ENCODE data around the gene C6orf89.
"Not testable (repeated sequence)": the region's sequence is repeated elsewhere in the genome, so short reads cannot be mapped to it uniquely, and the experiment has no call there.

DNA sequence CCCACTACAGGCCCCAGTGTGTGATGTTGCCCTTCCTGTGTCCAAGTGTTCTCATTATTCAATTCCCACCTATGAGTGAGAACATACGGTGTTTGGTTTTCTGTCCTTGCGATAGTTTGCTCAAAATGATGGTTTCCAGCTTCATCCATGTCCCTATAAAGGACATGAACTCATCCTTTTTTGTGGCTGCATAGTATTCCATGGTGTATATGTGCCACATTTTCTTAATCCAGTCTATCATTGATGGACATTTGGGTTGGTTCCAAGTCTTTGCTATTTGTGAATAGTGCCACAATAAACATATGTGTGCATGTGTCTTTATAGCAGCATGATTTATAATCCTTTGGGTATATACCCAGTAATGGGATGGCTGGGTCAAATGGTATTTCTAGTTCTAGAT is 5.4 kb downstream of the C6orf89 start:
- TF ChIP-seq EZH2 (IDR thresholded peaks at IDR 0.05); POLR2AphosphoS5 (IDR thresholded peaks at IDR 0.05; ENCODE audit: borderline replicate concordance, low read depth, low read length): not testable (repeated sequence)

Measured in SK-N-MC (cell line).